HepG2 (cell line): ENCODE measurements around the gene OTOGL. TPM values are rescaled to one million over a fixed set of nuclear protein-coding genes. Genes with fewer than 3 reads are reported as not detected.

Experiments used
- ATAC-seq: fragments of 200-7000 bp; cut with Tn5 transposase; 3 replicates; pipeline ENCODE4 v1.9.1; 2020; ENCODE audit warnings: mild to moderate bottlenecking, moderate library complexity
- BruUV-seq: library from RNA; stranded (reverse); fragments of 400-500 nt; replicated peaks from 2 replicates; lab custom pipeline; 2021; lab: Mats Ljungman, UMichigan
- CTCF ChIA-PET: fragments of 300-600 bp; formaldehyde crosslinking; extraction: SDS; loops from one replicate; lab custom pipeline; 2021; ENCODE audit warnings: low total read pairs, inconsistent platforms, low intra/inter-chr PET ratio; lab: Yijun Ruan, JAX
- POLR2A ChIA-PET: fragments of 350-600 bp; sonication (Branson Sonifier 250); formaldehyde crosslinking; loops from one replicate; lab custom pipeline; 2020; ENCODE audit warnings: antibody characterized with exemption, inconsistent platforms; lab: Yijun Ruan, JAX
- DNase-seq: peaks from one replicate; pipeline ENCODE4 v3.0.0-alpha.2; 2015; ENCODE audit warnings: low spot score
- FAIRE-seq: peaks from 3 replicates; lab custom pipeline; 2011; peaks lifted over from hg19 to GRCh38; lab: Jason Lieb, UNC
- H2AFZ ChIP-seq: one replicate; pipeline ENCODE4 v1.6.1; 2011; ENCODE audit warnings: low read length, inconsistent platforms
- H3K27ac ChIP-seq: fragments of 300-600 bp; 3 replicates; pipeline ENCODE4 v1.8.0; 2011; ENCODE audit warnings: mixed run types, mild to moderate bottlenecking, mixed read lengths, low read length, inconsistent platforms; ENCODE audit not compliant: insufficient read depth; ENCODE audit errors: extremely low read length
- H3K27me3 ChIP-seq, 2 experiments: fragments of 200-600 bp in 1 of 2; 2 replicates in 1 of 2; 3 replicates in 1 of 2; pipeline versions ENCODE4 v1.6.0 to v1.8.0; 2011; ENCODE audit warnings: low read length in 2 of 2, mild to moderate bottlenecking in 2 of 2, moderate library complexity in 2 of 2, inconsistent platforms in 1 of 2; ENCODE audit not compliant: insufficient read depth in 2 of 2, control insufficient read depth in 1 of 2
- H3K36me3 ChIP-seq, 2 experiments: fragments of 200-600 bp in 1 of 2; replicated peaks in 1 of 2; 2 replicates in 1 of 2; 3 replicates in 1 of 2; pipeline versions ENCODE4 v1.5.1 to v1.8.0; 2011; ENCODE audit warnings: low read length in 2 of 2, inconsistent platforms in 1 of 2; ENCODE audit not compliant: insufficient read depth in 2 of 2, control insufficient read depth in 1 of 2
- H3K4me1 ChIP-seq: 2 replicates; pipeline ENCODE4 v1.5.1; 2012; ENCODE audit warnings: low read length, inconsistent platforms; ENCODE audit not compliant: insufficient read depth
- H3K4me2 ChIP-seq: 2 replicates; pipeline ENCODE4 v1.6.0; 2011; ENCODE audit warnings: low read depth, low read length, inconsistent platforms
- H3K4me3 ChIP-seq, 3 experiments: fragments of 200-600 bp in 1 of 3; sonication (generic), shearing (Covaris generic) in 1 of 3; replicated peaks in 1 of 3; 2 replicates each; pipeline ENCODE4 v1.5.1; 2011 to 2016; ENCODE audit warnings: low read length in 3 of 3, inconsistent platforms in 2 of 3, low read depth in 2 of 3, mild to moderate bottlenecking in 2 of 3, control low read depth in 1 of 3, mixed read lengths in 1 of 3; ENCODE audit not compliant: insufficient read depth in 1 of 3
- H3K79me2 ChIP-seq: one replicate; pipeline ENCODE4 v1.6.1; 2011; ENCODE audit warnings: low read length, inconsistent platforms; ENCODE audit not compliant: insufficient read depth
- H3K9ac ChIP-seq: 2 replicates; pipeline ENCODE4 v1.6.0; 2011; ENCODE audit warnings: mild to moderate bottlenecking, low read depth, low read length, inconsistent platforms; ENCODE audit not compliant: insufficient read depth
- H3K9me3 ChIP-seq: 2 replicates; pipeline ENCODE4 v1.5.1; 2012; ENCODE audit warnings: mild to moderate bottlenecking, low read length
- H4K20me1 ChIP-seq: 2 replicates; pipeline ENCODE4 v1.6.0; 2011; ENCODE audit warnings: inconsistent platforms, mild to moderate bottlenecking, low read length, moderate library complexity; ENCODE audit not compliant: insufficient read depth
- IRX3 ChIP-seq: sonication (generic); formaldehyde crosslinking; IDR thresholded peaks from 2 replicates; pipeline ENCODE4 v1.8.1; 2023; ENCODE audit warnings: mild to moderate bottlenecking, low read depth, missing genetic modification reagents, borderline replicate concordance
- SAFB2 ChIP-seq: sonication (generic); formaldehyde crosslinking; IDR thresholded peaks from 2 replicates; pipeline ENCODE4 v1.5.1; 2020; ENCODE audit warnings: missing genetic modification reagents, low read depth, mild to moderate bottlenecking, borderline replicate concordance
- SIX1 ChIP-seq: sonication (generic); formaldehyde crosslinking; IDR thresholded peaks from 2 replicates; pipeline ENCODE4 v1.4.0; 2020; ENCODE audit warnings: missing genetic modification reagents, borderline replicate concordance
- WGBS: methylation state at CpG from one replicate; pipeline ENCODE4 v1.1.6; 2017; ENCODE audit warnings: low lambda C conversion rate; 5-methylcytosine and 5-hydroxymethylcytosine counted together
- in situ Hi-C: cut with HindIII; loops from 2 replicates; pipeline ENCODE4 v1.10.0; 2017; ENCODE audit warnings: low pct_unique_long_range_greater_than_20kb; ENCODE audit not compliant: extremely low pct_ligation_motif_present
- intact Hi-C: fragments of 100-400 bp; cut with micrococcal nuclease; formaldehyde crosslinking; loops from one replicate; pipeline ENCODE4 v1.10.0; 2022; ENCODE audit not compliant: unreplicated experiment
- polyA plus RNA-seq, 8 experiments: library from polyadenylated mRNA; depleted of rRNA in 3 of 8; stranded (reverse) in 7 of 8; unstranded in 1 of 8; fragments of >200 nt; fragmentation: Illumina TruSeq in 4 of 8; extraction: Trizol in 4 of 8; gene quantifications; 2 replicates each; pipeline versions ENCODE4 v1.2.1 to v1.2.3, GENCODE V29; 2011 to 2016; ENCODE audit warnings: low read depth in 4 of 8, missing spikeins in 1 of 8, mixed read lengths in 1 of 8; ENCODE audit not compliant: insufficient read depth in 1 of 8
- total RNA-seq, 5 experiments: library from RNA; depleted of rRNA; stranded (reverse); fragments of >200 nt; fragmentation: Illumina TruSeq; extraction: Trizol; gene quantifications; 2 replicates each; pipeline ENCODE4 v1.2.3, GENCODE V29; 2016; ENCODE audit warnings: low read depth in 1 of 5
- TF ChIP-seq, protein P1 (sequence below): sonication (generic); formaldehyde crosslinking; IDR thresholded peaks from 2 replicates; pipeline ENCODE4 v1.8.0; 2022; ENCODE audit warnings: mild to moderate bottlenecking, missing genetic modification reagents, borderline replicate concordance
- TF ChIP-seq, protein P2 (sequence below): sonication (generic); formaldehyde crosslinking; IDR thresholded peaks from 2 replicates; pipeline ENCODE4 v1.9.0; 2021; ENCODE audit warnings: missing genetic modification reagents, mild to moderate bottlenecking, borderline replicate concordance
- TF ChIP-seq, protein P3 (sequence below): sonication (generic); formaldehyde crosslinking; IDR thresholded peaks from 2 replicates; pipeline ENCODE4 v1.4.0; 2020; ENCODE audit warnings: missing genetic modification reagents

OTOGL gene
- total and polyA plus RNA-seq, 2 of the 13 experiments (the other 11 are each of a cell fraction or from before 2014, with no cell fraction given): not detected

DNA sequence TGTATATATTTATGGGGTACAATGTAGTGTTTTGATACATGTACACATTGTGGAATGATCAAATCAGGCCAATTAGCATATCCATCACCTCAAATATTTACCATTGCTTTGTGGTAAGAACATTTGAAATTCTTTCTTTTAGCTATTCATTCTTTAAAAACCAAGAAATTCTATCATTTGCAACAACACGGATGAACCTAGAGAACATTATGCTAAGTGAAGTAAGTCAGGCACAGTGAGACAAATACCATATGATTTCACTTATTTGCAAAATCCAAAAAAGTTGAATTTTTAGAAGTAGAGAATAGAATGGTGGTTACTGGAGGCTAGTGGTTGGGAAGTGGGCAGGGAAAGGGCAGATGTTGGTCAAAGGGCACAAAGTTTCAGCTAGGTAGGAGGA, 215.4 kb downstream of the OTOGL start:
- WGBS: 83% methylated on average over 1 of the region's 1 CpG
- H3K4me1 ChIP-seq: no peaks in the 10 kb centered on the region
- BruUV-seq: no TSS peak
- H3K27me3 ChIP-seq: no peaks in the 10 kb centered on the region; a peak in 1 of 5 replicates
- no peak for TF ChIP-seq IRX3 (CRISPR knock-in tag)
- no peak for TF ChIP-seq SAFB2
- TF ChIP-seq, protein P1, sequence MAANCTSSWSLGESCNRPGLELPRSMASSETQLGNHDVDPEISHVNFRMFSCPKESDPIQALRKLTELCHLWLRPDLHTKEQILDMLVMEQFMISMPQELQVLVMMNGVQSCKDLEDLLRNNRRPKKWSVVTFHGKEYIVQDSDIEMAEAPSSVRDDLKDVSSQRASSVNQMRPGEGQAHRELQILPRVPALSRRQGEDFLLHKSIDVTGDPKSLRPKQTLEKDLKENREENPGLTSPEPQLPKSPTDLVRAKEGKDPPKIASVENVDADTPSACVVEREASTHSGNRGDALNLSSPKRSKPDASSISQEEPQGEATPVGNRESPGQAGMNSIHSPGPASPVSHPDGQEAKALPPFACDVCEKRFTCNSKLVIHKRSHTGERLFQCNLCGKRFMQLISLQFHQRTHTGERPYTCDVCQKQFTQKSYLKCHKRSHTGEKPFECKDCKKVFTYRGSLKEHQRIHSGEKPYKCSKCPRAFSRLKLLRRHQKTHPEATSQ (CRISPR knock-in tag): no peak
- TF ChIP-seq, protein P2, sequence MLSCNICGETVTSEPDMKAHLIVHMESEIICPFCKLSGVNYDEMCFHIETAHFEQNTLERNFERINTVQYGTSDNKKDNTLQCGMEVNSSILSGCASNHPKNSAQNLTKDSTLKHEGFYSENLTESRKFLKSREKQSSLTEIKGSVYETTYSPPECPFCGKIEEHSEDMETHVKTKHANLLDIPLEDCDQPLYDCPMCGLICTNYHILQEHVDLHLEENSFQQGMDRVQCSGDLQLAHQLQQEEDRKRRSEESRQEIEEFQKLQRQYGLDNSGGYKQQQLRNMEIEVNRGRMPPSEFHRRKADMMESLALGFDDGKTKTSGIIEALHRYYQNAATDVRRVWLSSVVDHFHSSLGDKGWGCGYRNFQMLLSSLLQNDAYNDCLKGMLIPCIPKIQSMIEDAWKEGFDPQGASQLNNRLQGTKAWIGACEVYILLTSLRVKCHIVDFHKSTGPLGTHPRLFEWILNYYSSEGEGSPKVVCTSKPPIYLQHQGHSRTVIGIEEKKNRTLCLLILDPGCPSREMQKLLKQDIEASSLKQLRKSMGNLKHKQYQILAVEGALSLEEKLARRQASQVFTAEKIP: no peak
- H3K9ac ChIP-seq: no peak overlapping the region
- no peaks in the 10 kb centered on the region for H3K36me3 ChIP-seq
- H2AFZ ChIP-seq: no peak overlapping the region
- H4K20me1 ChIP-seq: no peaks in the 10 kb centered on the region
- H3K27ac ChIP-seq: no peak overlapping the region
- DNase-seq (no peak), ATAC-seq (no peak), FAIRE-seq (no peak)
- no peaks in the 10 kb centered on the region for H3K9me3 ChIP-seq
- in situ Hi-C loops: no loop called here
- H3K4me2 ChIP-seq: no peak overlapping the region
- ChIA-PET CTCF (no interaction called here), POLR2A (no interaction called here)
- intact Hi-C loops: loop anchor here (5.0 kb wide), 1 partner anchor 283 kb away; no protein-coding TSS in a partner anchor
- no peaks in the 10 kb centered on the region for H3K79me2 ChIP-seq
- no peak overlapping the region for H3K4me3 ChIP-seq

DNA sequence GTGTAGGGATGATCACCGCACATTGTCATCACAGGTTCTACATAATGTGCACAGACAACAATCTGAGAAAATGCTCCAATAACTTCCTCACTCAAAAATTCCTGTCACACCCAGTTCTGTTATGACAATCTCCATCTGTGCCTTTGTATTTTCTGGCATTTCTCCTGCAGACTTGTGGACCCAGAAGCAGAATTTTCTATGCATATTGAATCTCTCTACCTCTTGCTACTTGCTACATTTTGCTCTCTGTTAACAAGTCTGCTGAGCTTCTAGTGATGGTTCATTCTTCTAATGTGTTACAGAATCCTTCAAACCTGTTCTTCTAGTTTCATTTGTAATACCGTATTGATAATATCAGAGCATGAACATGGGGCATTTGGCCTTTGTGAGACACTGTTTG, 216.9 kb downstream of the OTOGL start:
- FAIRE-seq (no peak), ATAC-seq (no peak), DNase-seq (no peak)
- Histone ChIP-seq H3K79me2 (no peaks in the 10 kb centered on the region), H3K9ac (no peak overlapping the region), H2AFZ (no peak overlapping the region), H3K9me3 (no peaks in the 10 kb centered on the region), H4K20me1 (no peaks in the 10 kb centered on the region), H3K4me3 (no peak overlapping the region), H3K27ac (no peak overlapping the region), H3K4me1 (no peaks in the 10 kb centered on the region), H3K27me3 (no peaks in the 10 kb centered on the region), H3K4me2 (no peak overlapping the region), H3K36me3 (no peaks in the 10 kb centered on the region)
- 44% methylated on average over 2 of the region's 2 CpGs for WGBS
- ChIA-PET CTCF (no interaction called here), POLR2A (no interaction called here)
- in situ Hi-C loops (no loop called here), intact Hi-C loops (no loop called here)
- no TSS peak for BruUV-seq
- TF ChIP-seq, protein P3, sequence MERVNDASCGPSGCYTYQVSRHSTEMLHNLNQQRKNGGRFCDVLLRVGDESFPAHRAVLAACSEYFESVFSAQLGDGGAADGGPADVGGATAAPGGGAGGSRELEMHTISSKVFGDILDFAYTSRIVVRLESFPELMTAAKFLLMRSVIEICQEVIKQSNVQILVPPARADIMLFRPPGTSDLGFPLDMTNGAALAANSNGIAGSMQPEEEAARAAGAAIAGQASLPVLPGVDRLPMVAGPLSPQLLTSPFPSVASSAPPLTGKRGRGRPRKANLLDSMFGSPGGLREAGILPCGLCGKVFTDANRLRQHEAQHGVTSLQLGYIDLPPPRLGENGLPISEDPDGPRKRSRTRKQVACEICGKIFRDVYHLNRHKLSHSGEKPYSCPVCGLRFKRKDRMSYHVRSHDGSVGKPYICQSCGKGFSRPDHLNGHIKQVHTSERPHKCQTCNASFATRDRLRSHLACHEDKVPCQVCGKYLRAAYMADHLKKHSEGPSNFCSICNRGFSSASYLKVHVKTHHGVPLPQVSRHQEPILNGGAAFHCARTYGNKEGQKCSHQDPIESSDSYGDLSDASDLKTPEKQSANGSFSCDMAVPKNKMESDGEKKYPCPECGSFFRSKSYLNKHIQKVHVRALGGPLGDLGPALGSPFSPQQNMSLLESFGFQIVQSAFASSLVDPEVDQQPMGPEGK (CRISPR knock-in tag): no peak
- no peak for TF ChIP-seq SIX1 (CRISPR knock-in tag)
